ENCODE measurements around the gene GNAO1. TPM values are rescaled to one million over a fixed set of nuclear protein-coding genes. Genes with fewer than 3 reads are reported as not detected.

The GNAO1 gene
- total and polyA plus RNA-seq, 9 of the 15 experiments (the other 6 are each of a cell fraction or from before 2014, with no cell fraction given) = 0.07 to 0.42 (median 0.08) TPM; not detected in 5

- peaks cover 2 to 17% of the 10 kb centered on the region in 2 experiments; a peak in 3 of 5 replicates for H3K4me1 ChIP-seq (replicated peaks in 1 of 2; ENCODE audit: control insufficient read depth in 2 of 2, insufficient read depth in 2 of 2, low read length in 2 of 2)
- no peak overlapping the region for H3K9ac ChIP-seq (ENCODE audit: insufficient read depth in 1 of 2, low read depth in 2 of 2, low read length in 2 of 2)
- FAIRE-seq (no peak), DNase-seq (ENCODE audit: extremely low read depth in 1 of 4, low spot score in 3 of 4) (peak in 1 of 4 experiments; percentile 50), ATAC-seq (peak; percentile 21; the same call in 2 of the 3 replicates)
- no peaks in the 10 kb centered on the region for H3K27me3 ChIP-seq (ENCODE audit: control insufficient read depth in 2 of 2, insufficient read depth in 2 of 2, low read length in 2 of 2)
- H3K9me1 ChIP-seq (ENCODE audit: control insufficient read depth, insufficient read depth, low read length) = no peaks in the 10 kb centered on the region
- H3K4me2 ChIP-seq (ENCODE audit: insufficient read depth, low read length) = no peak overlapping the region
- intact Hi-C loops (cut with micrococcal nuclease) = no loop called here
- no peak overlapping the region for H2AFZ ChIP-seq (ENCODE audit: low read depth, low read length)
- no peak overlapping the region for H3K4me3 ChIP-seq
- H3K79me2 ChIP-seq (ENCODE audit: control insufficient read depth, insufficient read depth, low read length) = no peaks in the 10 kb centered on the region
- no TSS peak for BruUV-seq (replicated peaks)
- H3K9me3 ChIP-seq (replicated peaks; ENCODE audit: control insufficient read depth, insufficient read depth, low read depth, low read length) = no peaks in the 10 kb centered on the region
- H3K27ac ChIP-seq (ENCODE audit: extremely low read depth, low read depth, low read length) = no peak overlapping the region
- TF ChIP-seq YBX1 (IDR thresholded peaks at IDR 0.05) (no peak), EGR1 (conservative IDR thresholded peaks at IDR 0.05) (peak; percentile 36), BMI1 (IDR thresholded peaks at IDR 0.05; ENCODE audit: low read length) (no peak), ARID1B (IDR thresholded peaks at IDR 0.05) (no peak), ILK (tag; IDR thresholded peaks at IDR 0.05; ENCODE audit: borderline replicate concordance, low read depth) (no peak), ZNF75A (CRISPR knock-in tag; IDR thresholded peaks at IDR 0.05) (no peak)
- H3K36me3 ChIP-seq (ENCODE audit: control insufficient read depth, insufficient read depth, low read length) = peaks cover 50% of the 10 kb centered on the region
- 50% methylated on average over 14 of the region's 15 CpGs for WGBS (ENCODE audit: insufficient coverage, low coverage, missing lambda C conversion rate)
- in situ Hi-C loops (cut with MboI) = no loop called here
- H4K20me1 ChIP-seq (replicated peaks; ENCODE audit: control insufficient read depth, insufficient read depth, low read length) = 0 out of 2 replicates have a peak, but pooled peaks cover 3% of the 10 kb centered on the region
- POLR2A ChIA-PET = no interaction called here
- CTCF ChIA-PET (ENCODE audit: low intra/inter-chr PET ratio) = no interaction called here
Observed at GRCh38 chr16:56362057-56362655, 170.9 kb downstream of the GNAO1 start.

GRCh38 chr16:56362706-56363105 lies 171.4 kb downstream of the GNAO1 start:
- Histone ChIP-seq H3K27ac (ENCODE audit: extremely low read depth, low read depth, low read length) (no peak overlapping the region), H3K27me3 (ENCODE audit: control insufficient read depth in 2 of 2, insufficient read depth in 2 of 2, low read length in 2 of 2) (no peaks in the 10 kb centered on the region), H3K9me3 (replicated peaks; ENCODE audit: control insufficient read depth, insufficient read depth, low read depth, low read length) (no peaks in the 10 kb centered on the region), H3K4me2 (ENCODE audit: insufficient read depth, low read length) (no peak overlapping the region), H4K20me1 (replicated peaks; ENCODE audit: control insufficient read depth, insufficient read depth, low read length) (0 out of 2 replicates have a peak, but pooled peaks cover 3% of the 10 kb centered on the region), H3K9me1 (ENCODE audit: control insufficient read depth, insufficient read depth, low read length) (no peaks in the 10 kb centered on the region), H3K9ac (ENCODE audit: insufficient read depth in 1 of 2, low read depth in 2 of 2, low read length in 2 of 2) (no peak overlapping the region), H3K36me3 (ENCODE audit: control insufficient read depth, insufficient read depth, low read length) (peaks cover 56% of the 10 kb centered on the region), H3K4me3 (no peak overlapping the region), H3K4me1 (replicated peaks in 1 of 2; ENCODE audit: control insufficient read depth in 2 of 2, insufficient read depth in 2 of 2, low read length in 2 of 2) (peaks cover 2 to 12% of the 10 kb centered on the region in 2 experiments; a peak in 3 of 5 replicates), H3K79me2 (ENCODE audit: control insufficient read depth, insufficient read depth, low read length) (no peaks in the 10 kb centered on the region), H2AFZ (ENCODE audit: low read depth, low read length) (no peak overlapping the region)
- ATAC-seq (no peak), FAIRE-seq (no peak), DNase-seq (ENCODE audit: extremely low read depth in 1 of 4, low spot score in 3 of 4) (no peak)
- TF ChIP-seq POLR2AphosphoS2 (IDR thresholded peaks at IDR 0.05; ENCODE audit: low read length) = no peak
- peak; percentile 43; the same call in 1 of the 2 replicates for TF ChIP-seq POLR2G (IDR thresholded peaks at IDR 0.05; ENCODE audit: low read depth, low read length)
- ChIA-PET POLR2A (interaction anchor here (0.6 kb wide), 2 partner anchors 21 to 28 kb away, joined by 3 read pairs; no protein-coding TSS in a partner anchor), CTCF (ENCODE audit: low intra/inter-chr PET ratio) (no interaction called here)
- intact Hi-C loops (cut with micrococcal nuclease) (no loop called here), in situ Hi-C loops (cut with MboI) (no loop called here)
- no TSS peak for BruUV-seq (replicated peaks)
- WGBS (ENCODE audit: insufficient coverage, low coverage, missing lambda C conversion rate) = 82% methylated on average over 9 of the region's 17 CpGs
